Endothelial cell of umbilical vein (primary cell): Measurements from ENCODE around the gene KCNK1.

ENCODE experiments used
- CTCF ChIP-seq, 2 donors: IDR thresholded peaks; 1 replicate in 1 of 2; 2 replicates in 1 of 2; pipeline ENCODE4 v1.5.1; 2011; ENCODE audit warnings: low read length in 2 of 2, mild to moderate bottlenecking in 2 of 2, moderate library complexity in 2 of 2, control low read depth in 1 of 2, inconsistent platforms in 1 of 2, low read depth in 1 of 2; ENCODE audit not compliant: insufficient read depth in 1 of 2; ENCODE audit errors: extremely low read depth in 1 of 2
- EZH2 ChIP-seq: IDR thresholded peaks from 2 replicates; pipeline ENCODE4 v1.6.1; 2012; ENCODE audit warnings: borderline replicate concordance, low read depth, mild to moderate bottlenecking, moderate library complexity, low read length, inconsistent platforms; ENCODE audit not compliant: severe bottlenecking
- MAX ChIP-seq: IDR thresholded peaks from 2 replicates; pipeline ENCODE4 v1.6.1; 2011; ENCODE audit not compliant: insufficient read depth, insufficient read length
- MYC ChIP-seq: IDR thresholded peaks from one replicate; pipeline ENCODE4 v1.6.1; 2011; ENCODE audit warnings: mild to moderate bottlenecking, low read depth, low read length
- POLR2A ChIP-seq: IDR thresholded peaks from 2 replicates; pipeline ENCODE4 v1.6.1; 2012; ENCODE audit warnings: low read depth, mild to moderate bottlenecking, control low read depth, low read length
- POLR2AphosphoS5 ChIP-seq: IDR thresholded peaks from 2 replicates; pipeline ENCODE4 v1.6.1; 2012; ENCODE audit warnings: low read depth, mild to moderate bottlenecking, control low read depth, low read length, moderate library complexity; ENCODE audit not compliant: insufficient read depth

GRCh38 chr1:233704170-233704897 is 90.4 kb downstream of the KCNK1 start:
- no peak for TF ChIP-seq CTCF (IDR thresholded peaks at IDR 0.05; ENCODE audit: extremely low read depth in 1 of 2, insufficient read depth in 1 of 2, low read depth in 1 of 2, low read length in 2 of 2)
- no peak for TF ChIP-seq MAX
- no peak for TF ChIP-seq EZH2
- TF ChIP-seq POLR2A: no peak
- no peak for TF ChIP-seq POLR2AphosphoS5
- TF ChIP-seq MYC: no peak
